HCT116 (cell line): ENCODE measurements around the gene SBF2. TPM values are rescaled to one million over a fixed set of nuclear protein-coding genes. Genes with fewer than 3 reads are reported as not detected.

Experiments
- ATAC-seq: fragments of 200-7000 bp; cut with Tn5 transposase; 2 replicates; pipeline ENCODE4 v1.9.1; 2020; ENCODE audit warnings: mild to moderate bottlenecking, moderate library complexity
- BruUV-seq: library from RNA; stranded (reverse); fragments of 400-500 nt; replicated peaks from 2 replicates; lab custom pipeline; 2021; lab: Mats Ljungman, UMichigan
- CTCF ChIA-PET: fragments of 300-600 bp; sonication (Branson Sonifier 250); formaldehyde crosslinking; loops from one replicate; lab custom pipeline; 2021; ENCODE audit warnings: antibody characterized with exemption; lab: Charles Lee
- POLR2A ChIA-PET: fragments of 300-600, 350-600 bp; sonication (Branson Sonifier 250); formaldehyde crosslinking; loops from one replicate; lab custom pipeline; 2021; ENCODE audit warnings: antibody characterized with exemption; lab: Charles Lee
- RAD21 ChIA-PET, 2 experiments: fragments of 300-600 bp; sonication (Branson Sonifier 250); formaldehyde crosslinking; loops; one replicate each; lab custom pipeline; 2023; ENCODE audit warnings: low total read pairs in 2 of 2; ENCODE audit not compliant: uncharacterized antibody in 2 of 2, unreplicated experiment in 2 of 2, low non-redundant PET in 1 of 2; lab: Charles Lee
- DNase-seq: peaks from one replicate; pipeline ENCODE4 v3.0.0-alpha.2; 2010; ENCODE audit warnings: low read depth, low spot score
- H2AFZ ChIP-seq: fragments of 200-600 bp; shearing (Covaris generic), sonication (generic); 2 replicates; pipeline ENCODE4 v1.6.1; 2017; ENCODE audit warnings: low read depth, mixed run types, mixed read lengths, antibody characterized with exemption, low read length; ENCODE audit not compliant: poor library complexity, severe bottlenecking
- H3K27ac ChIP-seq: 2 replicates; pipeline ENCODE4 v1.5.1; 2012; ENCODE audit warnings: low read depth, low read length
- H3K27me3 ChIP-seq: fragments of 200-600 bp; sonication (generic); 2 replicates; pipeline ENCODE4 v1.6.1; 2016; ENCODE audit warnings: mixed run types, low read length, mixed read lengths; ENCODE audit not compliant: insufficient read depth
- H3K36me3 ChIP-seq, 2 experiments: fragments of 200-500 bp in 1 of 2; fragments of 200-600 bp in 1 of 2; sonication (Bioruptor generic) in 1 of 2; sonication (generic) in 1 of 2; 2 replicates each; pipeline versions ENCODE4 v1.5.1 to v1.6.1; 2014 to 2016; ENCODE audit warnings: low read length in 2 of 2, inconsistent platforms in 1 of 2, mixed read lengths in 1 of 2, mixed run types in 1 of 2; ENCODE audit not compliant: insufficient read depth in 2 of 2, control insufficient read depth in 1 of 2
- H3K4me1 ChIP-seq, 2 experiments: fragments of 200-600 bp in 1 of 2; sonication (generic) in 1 of 2; 2 replicates each; pipeline versions ENCODE4 v1.5.1 to v1.6.1; 2012 to 2017; ENCODE audit warnings: low read length in 2 of 2, inconsistent platforms in 1 of 2, mild to moderate bottlenecking in 1 of 2, mixed read lengths in 1 of 2, mixed run types in 1 of 2, moderate library complexity in 1 of 2; ENCODE audit not compliant: insufficient read depth in 2 of 2, control insufficient read depth in 1 of 2
- H3K4me2 ChIP-seq: fragments of 200-600 bp; sonication (generic); 2 replicates; pipeline ENCODE4 v1.6.1; 2017; ENCODE audit warnings: mixed run types, low read length, mixed read lengths
- H3K4me3 ChIP-seq, 2 experiments: fragments of 200-600 bp in 1 of 2; sonication (generic) in 1 of 2; replicated peaks in 1 of 2; 2 replicates each; pipeline ENCODE4 v1.5.1; 2011 to 2016; ENCODE audit warnings: low read length in 2 of 2, control low read depth in 1 of 2, low read depth in 1 of 2, mild to moderate bottlenecking in 1 of 2, mixed read lengths in 1 of 2, mixed run types in 1 of 2
- H3K79me2 ChIP-seq: fragments of 200-600 bp; sonication (generic); 2 replicates; pipeline ENCODE4 v1.6.1; 2017; ENCODE audit warnings: mild to moderate bottlenecking, mixed run types, low read length, moderate library complexity, mixed read lengths; ENCODE audit not compliant: insufficient read depth
- H3K9ac ChIP-seq: fragments of 200-600 bp; sonication (generic); 2 replicates; pipeline ENCODE4 v1.6.1; 2016; ENCODE audit warnings: low read length, mixed read lengths
- H3K9me2 ChIP-seq: fragments of 200-600 bp; sonication (generic), shearing (Covaris generic); 2 replicates; pipeline ENCODE4 v1.6.1; 2017; ENCODE audit warnings: mixed run types, mild to moderate bottlenecking, moderate library complexity; ENCODE audit not compliant: insufficient read depth
- H3K9me3 ChIP-seq, 2 experiments: fragments of 200-500 bp in 1 of 2; fragments of 200-600 bp in 1 of 2; sonication (Bioruptor generic) in 1 of 2; sonication (generic) in 1 of 2; 2 replicates each; pipeline ENCODE4 v1.6.1; 2014 to 2017; ENCODE audit warnings: low read length in 2 of 2, mixed read lengths in 2 of 2, inconsistent platforms in 1 of 2, low read depth in 1 of 2, mild to moderate bottlenecking in 1 of 2, mixed run types in 1 of 2, moderate library complexity in 1 of 2; ENCODE audit not compliant: control insufficient read depth in 1 of 2, insufficient read depth in 1 of 2
- H4K20me1 ChIP-seq: fragments of 200-600 bp; sonication (generic), shearing (Covaris generic); 2 replicates; pipeline ENCODE4 v1.6.1; 2017; ENCODE audit warnings: mixed run types, mild to moderate bottlenecking, moderate library complexity; ENCODE audit not compliant: insufficient read depth
- ELF1 ChIP-seq: IDR thresholded peaks from 2 replicates; pipeline ENCODE4 v1.6.1; 2012; ENCODE audit warnings: low read depth, borderline replicate concordance
- EZH2phosphoT487 ChIP-seq: fragments of 200-600 bp; IDR thresholded peaks from 2 replicates; pipeline ENCODE4 v1.6.1; 2018; ENCODE audit warnings: antibody characterized with exemption, borderline replicate concordance
- FOSL1 ChIP-seq: IDR thresholded peaks from 2 replicates; pipeline ENCODE4 v1.6.1; 2012; ENCODE audit warnings: low read depth
- JUND ChIP-seq: IDR thresholded peaks from 2 replicates; pipeline ENCODE4 v1.6.1; 2012
- POLR2A ChIP-seq: IDR thresholded peaks from 2 replicates; pipeline ENCODE4 v1.7.0; 2011; ENCODE audit warnings: borderline replicate concordance; ENCODE audit not compliant: insufficient read depth, insufficient read length; ENCODE audit errors: extremely low read depth
- SIN3A ChIP-seq: IDR thresholded peaks from 2 replicates; pipeline ENCODE4 v1.6.1; 2012; ENCODE audit warnings: low read depth
- SP1 ChIP-seq: IDR thresholded peaks from 2 replicates; pipeline ENCODE4 v1.6.1; 2012; ENCODE audit warnings: low read depth
- SRF ChIP-seq: IDR thresholded peaks from 2 replicates; pipeline ENCODE4 v1.6.1; 2012; ENCODE audit warnings: low read depth
- YY1 ChIP-seq: IDR thresholded peaks from 2 replicates; pipeline ENCODE4 v1.6.1; 2011; ENCODE audit warnings: low read length, low read depth, moderate library complexity, mild to moderate bottlenecking; ENCODE audit not compliant: insufficient replicate concordance; ENCODE audit errors: extremely low read depth
- ZNF274 ChIP-seq: fragments of 200-500 bp; sonication (Bioruptor generic); IDR thresholded peaks from 2 replicates; pipeline ENCODE4 v1.6.1; 2014; ENCODE audit warnings: mild to moderate bottlenecking, low read depth, low read length, inconsistent platforms
- intact Hi-C: fragments of 100-400 bp; cut with micrococcal nuclease; formaldehyde crosslinking; loops from 2 replicates; pipeline ENCODE4 v1.10.0; 2022
- total RNA-seq: library from RNA; stranded (reverse); gene quantifications from one replicate; pipeline ENCODE4 v1.2.1, GENCODE V29; 2021; ENCODE audit not compliant: unreplicated experiment
- TF ChIP-seq, protein P1 (sequence below), 3 experiments: fragments of 200-600 bp in 1 of 3; sonication (generic) in 1 of 3; IDR thresholded peaks in 2 of 3; conservative IDR thresholded peaks in 1 of 3; 2 replicates each; pipeline ENCODE4 v1.5.1; 2012 to 2017; ENCODE audit warnings: low read depth in 2 of 3, low read length in 2 of 3, antibody characterized with exemption in 1 of 3, borderline replicate concordance in 1 of 3, control low read depth in 1 of 3, mild to moderate bottlenecking in 1 of 3, mixed read lengths in 1 of 3, mixed run types in 1 of 3, moderate library complexity in 1 of 3; ENCODE audit not compliant: insufficient read depth in 1 of 3
- TF ChIP-seq, protein P2 (sequence below): IDR thresholded peaks from 2 replicates; pipeline ENCODE4 v1.6.1; 2012

The SBF2 gene
- total RNA-seq, 1 experiment from 2014 or later: 35.0 TPM

DNA sequence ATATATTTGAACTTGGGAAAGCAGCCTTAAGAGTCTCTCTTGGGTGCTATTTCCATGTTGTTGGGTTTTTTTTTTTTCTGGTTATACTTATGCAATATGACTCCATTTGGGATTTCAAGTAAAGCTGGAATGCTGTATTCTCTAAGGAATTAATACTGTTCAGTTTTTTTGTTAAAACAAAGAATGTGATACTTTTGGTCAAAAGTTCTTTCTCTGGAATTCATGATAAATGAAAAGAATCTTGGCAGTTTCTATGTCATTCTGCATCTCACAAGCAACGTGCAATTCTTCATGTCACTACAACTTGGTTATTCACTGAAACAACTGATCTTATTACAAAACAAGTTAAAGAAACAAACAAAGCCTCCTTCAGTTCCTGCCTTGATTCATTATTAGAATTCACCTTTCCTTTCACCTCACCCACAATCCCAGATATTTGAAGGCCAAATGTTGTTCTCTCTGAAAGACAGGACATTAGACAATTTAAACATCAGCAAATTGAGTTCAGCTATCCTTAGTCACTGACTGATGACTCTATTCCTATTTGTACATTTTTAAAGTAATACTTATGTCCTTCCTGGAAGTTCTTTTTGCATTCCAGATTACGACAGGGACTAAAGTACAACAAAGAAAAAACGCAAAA lies 176.2 kb downstream of the SBF2 start:
- no peaks in the 10 kb centered on the region for H3K79me2 ChIP-seq
- H3K9me3 ChIP-seq: no peaks in the 10 kb centered on the region
- no peak overlapping the region for H3K4me3 ChIP-seq
- no peak overlapping the region for H3K27ac ChIP-seq
- ATAC-seq: no peak
- H3K9me2 ChIP-seq: no peaks in the 10 kb centered on the region
- peaks cover 6 to 8% of the 10 kb centered on the region in 2 experiments; a peak in 3 of 4 replicates for H3K4me1 ChIP-seq
- no TSS peak for BruUV-seq
- ChIA-PET CTCF (no interaction called here), RAD21 (no interaction called here), POLR2A (no interaction called here)
- no peak for DNase-seq
- intact Hi-C loops: no loop called here
- no peak overlapping the region for H2AFZ ChIP-seq
- no peak overlapping the region for H3K9ac ChIP-seq
- H4K20me1 ChIP-seq: no peaks in the 10 kb centered on the region
- no peak overlapping the region for H3K4me2 ChIP-seq
- no peaks in the 10 kb centered on the region for H3K36me3 ChIP-seq
- TF ChIP-seq POLR2A (no peak), ZNF274 (no peak), JUND (no peak), ELF1 (no peak), SP1 (no peak), EZH2phosphoT487 (no peak), FOSL1 (no peak), SIN3A (no peak), SRF (no peak), YY1 (no peak)
- TF ChIP-seq, protein P1, sequence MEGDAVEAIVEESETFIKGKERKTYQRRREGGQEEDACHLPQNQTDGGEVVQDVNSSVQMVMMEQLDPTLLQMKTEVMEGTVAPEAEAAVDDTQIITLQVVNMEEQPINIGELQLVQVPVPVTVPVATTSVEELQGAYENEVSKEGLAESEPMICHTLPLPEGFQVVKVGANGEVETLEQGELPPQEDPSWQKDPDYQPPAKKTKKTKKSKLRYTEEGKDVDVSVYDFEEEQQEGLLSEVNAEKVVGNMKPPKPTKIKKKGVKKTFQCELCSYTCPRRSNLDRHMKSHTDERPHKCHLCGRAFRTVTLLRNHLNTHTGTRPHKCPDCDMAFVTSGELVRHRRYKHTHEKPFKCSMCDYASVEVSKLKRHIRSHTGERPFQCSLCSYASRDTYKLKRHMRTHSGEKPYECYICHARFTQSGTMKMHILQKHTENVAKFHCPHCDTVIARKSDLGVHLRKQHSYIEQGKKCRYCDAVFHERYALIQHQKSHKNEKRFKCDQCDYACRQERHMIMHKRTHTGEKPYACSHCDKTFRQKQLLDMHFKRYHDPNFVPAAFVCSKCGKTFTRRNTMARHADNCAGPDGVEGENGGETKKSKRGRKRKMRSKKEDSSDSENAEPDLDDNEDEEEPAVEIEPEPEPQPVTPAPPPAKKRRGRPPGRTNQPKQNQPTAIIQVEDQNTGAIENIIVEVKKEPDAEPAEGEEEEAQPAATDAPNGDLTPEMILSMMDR (IDR thresholded peaks at IDR 0.05 in 2 of 3, conservative IDR thresholded peaks at IDR 0.05 in 1 of 3; ENCODE audit: borderline replicate concordance in 1 of 3, insufficient read depth in 1 of 3, low read depth in 2 of 3, low read length in 2 of 3): no peak
- TF ChIP-seq, protein P2, sequence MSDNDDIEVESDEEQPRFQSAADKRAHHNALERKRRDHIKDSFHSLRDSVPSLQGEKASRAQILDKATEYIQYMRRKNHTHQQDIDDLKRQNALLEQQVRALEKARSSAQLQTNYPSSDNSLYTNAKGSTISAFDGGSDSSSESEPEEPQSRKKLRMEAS: no peak
- TF ChIP-seq, all 23 proteins: peak for 0
- H3K27me3 ChIP-seq: no peaks in the 10 kb centered on the region
